Upper lobe of right lung (tissue), 1 donor: ENCODE measurements around the gene TPPP2. TPM values are rescaled to one million over a fixed set of nuclear protein-coding genes. Genes with fewer than 3 reads are reported as not detected.

Source experiments
- ATAC-seq: fragments of 200-7000 bp; cut with Tn5 transposase; one replicate; pipeline ENCODE4 v1.9.1; 2020; ENCODE audit warnings: mild to moderate bottlenecking, moderate library complexity
- DNase-seq: peaks from one replicate; pipeline ENCODE4 v3.0.0-alpha.2; 2020
- H3K27ac ChIP-seq: fragments of 200-600 bp; one replicate; pipeline ENCODE4 v1.8.0; 2022
- H3K27me3 ChIP-seq: fragments of 200-600 bp; one replicate; pipeline ENCODE4 v1.8.0; 2022; ENCODE audit warnings: mild to moderate bottlenecking
- H3K36me3 ChIP-seq: fragments of 200-600 bp; one replicate; pipeline ENCODE4 v1.8.0; 2022
- H3K4me1 ChIP-seq: fragments of 200-600 bp; one replicate; pipeline ENCODE4 v1.8.0; 2022
- H3K4me3 ChIP-seq: fragments of 200-600 bp; one replicate; pipeline ENCODE4 v1.8.0; 2022; ENCODE audit warnings: mild to moderate bottlenecking
- H3K9me3 ChIP-seq: fragments of 200-600 bp; one replicate; pipeline ENCODE4 v1.8.0; 2022
- CTCF ChIP-seq: fragments of 200-600 bp; IDR thresholded peaks from one replicate; pipeline ENCODE4 v1.8.0; 2022; ENCODE audit warnings: antibody characterized with exemption
- intact Hi-C: fragments of 100-400 bp; cut with DNase I; formaldehyde crosslinking; loops from one replicate; pipeline ENCODE4 v1.11.0; 2022
- total RNA-seq: library from RNA; stranded (reverse); fragmentation: NEBNext Ultra II Directional; extraction: Animal tissue kit (Norgen Biotek cat#: 25700); gene quantifications from one replicate; pipeline ENCODE4 v1.2.1, GENCODE V29; 2021
- donor health status: DM: no; HTN: yes; CAD: no; lungs with severe emphysema.

TPPP2 gene
- total RNA-seq, 1 donor from 2014 or later, result not detected

DNA sequence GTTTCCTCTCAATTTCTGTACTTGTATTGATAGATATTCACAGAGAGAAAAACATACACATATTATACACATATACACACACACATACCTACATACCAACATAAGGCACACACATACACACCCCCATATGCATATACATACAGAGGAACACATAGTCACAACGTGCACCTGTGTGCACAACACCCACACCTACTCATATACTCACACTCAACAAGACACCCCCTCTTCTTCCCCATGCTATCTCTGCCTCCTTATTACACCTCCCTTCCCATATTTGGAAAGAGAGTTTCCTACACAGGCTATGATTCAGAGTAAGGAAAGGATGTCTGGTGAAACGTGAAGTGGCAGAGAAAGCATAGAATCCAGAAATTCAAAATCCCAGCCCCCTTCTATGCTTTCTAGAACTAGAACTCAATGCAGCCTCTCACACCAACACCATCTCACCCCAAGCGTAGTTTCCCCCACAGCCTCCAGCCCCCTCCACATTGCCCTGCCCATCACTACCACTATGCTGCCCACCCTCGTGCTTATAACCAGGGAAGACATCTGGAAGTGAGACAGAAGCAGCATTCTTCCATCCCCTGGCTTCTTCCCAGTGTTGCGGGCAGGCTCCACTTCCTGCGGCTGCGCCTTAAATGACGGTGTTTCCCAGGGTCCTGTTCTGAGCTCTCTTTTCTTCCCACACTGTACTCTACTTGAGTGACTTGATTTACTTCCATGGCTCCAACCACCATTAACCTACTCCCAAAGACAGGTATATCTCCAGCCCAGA is 30.0 kb downstream of the TPPP2 start:
- no peak overlapping the region for H3K27ac ChIP-seq
- TF ChIP-seq CTCF, result no peak
- no peaks in the 10 kb centered on the region for H3K9me3 ChIP-seq
- DNase-seq (no peak), ATAC-seq (no peak)
- no peaks in the 10 kb centered on the region for H3K27me3 ChIP-seq
- H3K4me1 ChIP-seq, result no peaks in the 10 kb centered on the region
- intact Hi-C loops, result no loop called here
- H3K4me3 ChIP-seq, result no peak overlapping the region
- no peaks in the 10 kb centered on the region for H3K36me3 ChIP-seq

- ATAC-seq (no peak), DNase-seq (no peak)
- H3K9me3 ChIP-seq, result no peaks in the 10 kb centered on the region
- no peaks in the 10 kb centered on the region for H3K4me1 ChIP-seq
- TF ChIP-seq CTCF, result no peak
- intact Hi-C loops, result no loop called here
- no peaks in the 10 kb centered on the region for H3K36me3 ChIP-seq
- no peak overlapping the region for H3K4me3 ChIP-seq
- no peak overlapping the region for H3K27ac ChIP-seq
- H3K27me3 ChIP-seq, result no peaks in the 10 kb centered on the region
These were observed 30.8 kb downstream of the TPPP2 start for GRCh38 chr14:21060614-21061346.

GRCh38 chr14:21061347-21061668 is 31.3 kb downstream of the TPPP2 start:
- no peaks in the 10 kb centered on the region for H3K4me1 ChIP-seq
- DNase-seq (no peak), ATAC-seq (no peak)
- intact Hi-C loops, result no loop called here
- no peak overlapping the region for H3K27ac ChIP-seq
- H3K9me3 ChIP-seq, result no peaks in the 10 kb centered on the region
- no peak overlapping the region for H3K4me3 ChIP-seq
- no peaks in the 10 kb centered on the region for H3K27me3 ChIP-seq
- H3K36me3 ChIP-seq, result no peaks in the 10 kb centered on the region
- TF ChIP-seq CTCF, result no peak

GRCh38 chr14:21063479-21063878 is 33.5 kb downstream of the TPPP2 start:
- intact Hi-C loops, result no loop called here
- DNase-seq (no peak), ATAC-seq (no peak)

DNA sequence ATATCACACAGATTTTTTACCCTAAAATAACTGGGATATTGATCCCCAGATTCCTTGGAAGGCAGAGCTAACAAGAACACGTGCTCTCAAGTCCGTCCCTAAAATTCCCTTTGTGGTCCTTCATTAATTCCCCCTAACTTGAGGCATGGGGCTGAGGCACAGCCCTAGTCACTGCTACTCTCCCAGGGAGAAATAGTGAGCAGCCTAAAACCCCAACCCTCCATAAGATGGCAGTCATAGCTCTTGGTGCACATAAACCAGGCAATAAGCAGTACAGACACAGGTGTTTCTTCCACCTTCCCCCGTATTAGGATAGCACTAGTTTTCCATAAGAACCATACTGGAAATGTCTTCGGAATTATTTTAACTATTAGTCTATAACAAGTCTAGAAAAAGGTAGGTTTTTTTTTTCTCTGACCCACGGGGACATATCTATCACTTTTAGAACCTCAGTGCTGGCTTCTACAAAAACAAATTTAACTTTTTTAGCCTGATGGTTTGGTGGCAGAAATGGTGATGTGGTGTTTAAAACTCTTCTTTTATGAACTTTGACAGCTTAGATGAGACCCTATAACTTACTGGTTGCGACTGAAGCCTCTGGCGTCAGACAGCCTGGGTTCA is 37.0 kb downstream of the TPPP2 start:
- peaks cover 24% of the 10 kb centered on the region for H3K4me1 ChIP-seq
- H3K9me3 ChIP-seq, result no peaks in the 10 kb centered on the region
- no peak for DNase-seq
- H3K27ac ChIP-seq, result no peak overlapping the region
- TF ChIP-seq CTCF, result no peak
- H3K36me3 ChIP-seq, result no peaks in the 10 kb centered on the region
- intact Hi-C loops, result no loop called here
- H3K4me3 ChIP-seq, result no peak overlapping the region
- no peaks in the 10 kb centered on the region for H3K27me3 ChIP-seq
- no peak for ATAC-seq

More at GRCh38 chr14:21063479-21063878, 33.5 kb downstream of the TPPP2 start:
- no peaks in the 10 kb centered on the region for H3K36me3 ChIP-seq
- H3K9me3 ChIP-seq, result no peaks in the 10 kb centered on the region
- peaks cover under 1% of the 10 kb centered on the region for H3K4me1 ChIP-seq
- no peaks in the 10 kb centered on the region for H3K27me3 ChIP-seq
- no peak overlapping the region for H3K27ac ChIP-seq
- no peak overlapping the region for H3K4me3 ChIP-seq
- TF ChIP-seq CTCF, result no peak
